ENCODE data around the gene GPR141.

GPR141 gene

DNA sequence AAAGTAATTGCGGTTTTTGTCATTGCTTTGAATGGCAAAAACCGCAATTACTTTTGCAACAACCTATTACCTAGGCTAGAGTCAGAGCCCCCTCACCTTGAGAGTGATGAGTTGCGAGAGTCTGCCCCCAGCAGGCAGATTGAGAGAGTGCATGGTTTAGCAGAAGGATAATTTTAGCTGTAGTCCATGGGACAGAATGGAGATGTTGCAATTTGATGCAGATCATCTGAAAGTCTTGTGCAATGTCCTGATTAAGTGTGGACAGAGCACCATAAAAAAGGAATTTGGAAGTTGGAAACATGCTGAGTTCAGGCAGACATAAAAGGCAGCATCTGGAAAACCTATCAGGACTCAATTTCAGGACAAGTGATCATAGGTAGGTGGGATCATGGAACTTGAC is 48.7 kb downstream of the GPR141 start:
- DNase-seq (ENCODE audit: low read depth in 2 of 2), result no peak

- DNase-seq (ENCODE audit: low read depth in 2 of 2), result no peak
Observed at GRCh38 chr7:37732888-37733287, 49.3 kb downstream of the GPR141 start.

- no peak for DNase-seq (ENCODE audit: low read depth in 2 of 2)
Observed at GRCh38 chr7:37735196-37735595, 51.6 kb downstream of the GPR141 start.

DNA sequence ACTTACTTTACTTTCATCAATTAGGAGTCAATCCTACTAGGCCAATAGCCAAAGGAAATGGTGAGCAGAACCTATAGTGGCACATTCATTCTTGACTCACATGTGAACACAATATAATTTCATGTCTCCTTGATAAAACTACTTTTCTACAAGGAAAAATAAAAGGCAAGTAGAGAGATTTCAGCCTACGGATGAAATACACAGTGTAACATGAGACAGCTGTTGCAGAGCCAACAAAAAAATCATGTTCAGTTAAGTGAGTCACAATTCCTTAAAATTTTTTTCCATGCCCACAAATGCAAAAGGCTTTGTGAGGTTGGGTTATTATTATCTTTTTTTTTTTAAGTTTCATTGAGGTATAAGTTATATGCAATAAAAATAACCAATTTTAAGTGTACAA is 54.8 kb downstream of the GPR141 start:
- DNase-seq (ENCODE audit: low read depth in 2 of 2), result no peak

- no peak for DNase-seq (ENCODE audit: low read depth in 2 of 2)
Observed at GRCh38 chr7:37740398-37740797, 56.8 kb downstream of the GPR141 start.

DNA sequence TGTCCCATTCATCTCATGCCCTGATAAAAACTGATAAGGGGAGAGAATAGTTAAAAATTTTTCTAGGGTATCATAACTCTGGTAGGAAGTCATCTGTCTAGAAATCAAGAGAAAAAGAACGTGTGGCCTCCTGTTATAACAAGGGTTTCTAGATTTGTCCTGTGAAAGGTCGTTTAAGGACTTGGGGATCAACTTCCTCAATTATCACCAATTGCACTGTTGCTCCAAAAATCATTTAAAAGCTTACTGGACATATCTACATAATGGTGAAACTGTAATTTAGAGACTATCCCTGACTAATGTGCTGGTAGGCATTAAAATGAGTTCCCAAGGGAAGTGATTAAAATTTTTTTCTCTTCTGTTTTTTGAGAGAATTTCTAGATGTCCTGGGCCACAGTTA is 58.2 kb downstream of the GPR141 start:
- no peak for DNase-seq (ENCODE audit: low read depth in 2 of 2)

DNA sequence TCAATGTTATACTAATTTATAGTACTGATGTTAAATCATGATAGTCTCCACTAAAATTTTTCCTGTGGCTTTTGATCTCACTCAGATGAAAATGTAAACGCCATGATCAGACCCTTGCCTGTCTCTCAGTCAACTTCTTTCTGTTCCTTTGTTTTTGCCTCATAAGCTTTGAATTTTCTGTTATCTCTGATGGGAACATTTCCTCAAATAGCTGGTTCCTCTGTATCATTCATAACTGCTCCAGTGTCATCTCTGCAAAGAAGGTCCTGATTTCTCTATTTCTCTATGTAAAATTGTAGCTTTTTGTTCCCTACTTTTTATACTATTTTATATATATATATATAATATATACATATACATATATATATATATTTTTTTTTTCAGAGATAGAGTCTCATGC is 67.5 kb downstream of the GPR141 start:
- no peak for DNase-seq (ENCODE audit: low read depth in 2 of 2)

GRCh38 chr7:37753398-37754050 is 70.0 kb downstream of the GPR141 start:
- no peak for DNase-seq (ENCODE audit: low read depth in 2 of 2)

DNA sequence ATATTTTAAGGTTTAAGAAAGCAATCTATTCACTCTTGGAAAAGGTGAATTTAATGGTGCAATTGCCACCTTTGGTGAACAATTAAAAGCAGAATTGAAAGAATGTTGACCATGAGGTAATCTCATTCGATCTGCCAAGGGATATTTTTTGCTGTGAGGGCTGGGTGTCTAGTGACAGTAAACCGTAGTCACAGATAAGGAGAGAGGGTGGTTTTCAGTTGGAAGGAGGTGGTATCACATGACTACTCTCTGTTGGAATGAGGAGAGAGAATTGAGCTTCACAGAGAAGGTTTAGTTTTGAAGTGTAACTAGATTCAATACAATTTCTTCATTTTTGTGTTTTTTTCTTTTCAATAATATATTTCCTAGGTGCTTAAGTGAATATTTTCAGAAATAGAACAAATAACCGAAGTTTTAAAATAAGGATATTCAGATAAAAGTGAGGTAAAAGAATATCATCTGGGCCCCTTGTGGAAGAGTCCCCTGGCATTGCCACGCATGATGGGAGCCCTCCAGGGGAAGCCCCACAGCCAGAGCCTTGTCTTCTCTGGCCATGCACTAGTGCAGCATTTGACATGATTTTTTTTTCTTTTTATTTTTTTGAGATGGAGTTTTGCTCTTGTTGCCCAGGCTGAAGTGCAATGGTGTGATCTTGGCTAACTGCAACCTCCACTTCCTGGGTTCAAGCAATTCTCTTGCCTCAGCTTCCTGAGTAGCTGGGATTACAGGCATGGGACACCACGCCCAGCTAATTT is 73.4 kb downstream of the GPR141 start:
- no peak for DNase-seq (ENCODE audit: low read depth in 2 of 2)

- DNase-seq (ENCODE audit: low read depth in 2 of 2), result no peak
Observed at GRCh38 chr7:37757563-37757962, 74.0 kb downstream of the GPR141 start.

DNA sequence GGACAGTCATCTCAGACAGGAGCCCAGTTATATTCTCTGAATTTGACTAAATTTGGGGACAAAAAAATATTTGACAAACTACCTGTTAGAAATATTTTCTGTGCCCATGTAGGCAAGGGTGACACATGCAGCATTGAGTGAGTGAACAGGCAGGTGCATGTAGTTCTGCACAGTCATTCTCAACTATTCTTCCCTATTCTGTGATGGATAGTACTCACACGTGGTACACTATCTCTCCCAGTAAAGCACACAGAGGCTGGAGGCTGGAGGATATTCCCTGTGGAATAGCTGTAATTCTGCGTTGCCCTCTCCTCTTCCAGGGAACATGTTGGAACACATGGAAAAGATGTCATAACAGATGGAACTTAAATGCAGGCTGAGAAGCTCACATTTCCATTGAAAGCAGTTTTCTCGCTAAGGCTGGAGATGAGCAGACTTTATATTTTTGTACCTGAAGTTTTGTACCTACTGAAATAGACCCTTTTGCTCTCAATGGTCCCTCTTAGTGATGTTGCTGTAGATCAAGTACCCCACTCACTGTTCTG is 75.0 kb downstream of the GPR141 start:
- DNase-seq (ENCODE audit: low read depth in 2 of 2), result no peak

DNA sequence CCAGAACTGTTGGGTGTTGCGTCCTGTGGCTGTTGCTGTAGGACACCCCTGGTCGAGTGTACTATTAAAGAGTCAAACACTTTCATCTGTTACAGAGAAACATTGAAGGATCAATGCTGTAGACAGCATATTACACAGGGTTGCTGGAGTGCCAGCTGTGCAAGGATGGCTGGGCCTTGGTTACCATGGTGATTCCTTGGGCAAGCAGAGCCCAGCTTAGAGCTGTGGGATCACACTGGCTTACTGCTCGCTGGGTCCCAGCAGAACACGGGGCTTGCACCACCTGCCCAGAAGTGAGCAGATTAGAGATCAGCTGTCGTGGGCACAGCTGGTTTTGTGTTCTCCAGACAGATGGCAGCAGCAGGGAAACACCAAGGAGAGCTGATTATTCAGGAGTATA is 76.0 kb downstream of the GPR141 start:
- DNase-seq (ENCODE audit: low read depth in 2 of 2), result no peak

DNA sequence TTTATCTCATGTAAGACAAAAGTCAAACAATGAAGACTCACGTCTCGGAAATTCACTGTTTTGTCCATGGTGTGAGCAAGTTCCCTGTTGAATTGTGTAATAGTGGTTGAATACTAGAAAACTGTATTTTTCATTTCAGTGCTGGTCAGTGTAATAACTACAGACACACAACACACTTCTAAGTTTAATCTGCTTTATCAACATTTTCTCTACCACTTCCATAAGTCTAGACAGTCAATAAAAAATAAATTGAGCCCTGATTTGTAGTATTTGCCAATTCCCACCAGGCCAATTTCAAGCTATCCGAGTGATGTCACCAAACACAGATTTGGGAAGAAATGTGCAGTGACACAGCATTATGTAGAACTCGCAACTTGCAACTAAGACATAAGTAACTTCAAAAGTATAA is 81.9 kb downstream of the GPR141 start:
- no peak for DNase-seq (ENCODE audit: low read depth in 2 of 2)

DNA sequence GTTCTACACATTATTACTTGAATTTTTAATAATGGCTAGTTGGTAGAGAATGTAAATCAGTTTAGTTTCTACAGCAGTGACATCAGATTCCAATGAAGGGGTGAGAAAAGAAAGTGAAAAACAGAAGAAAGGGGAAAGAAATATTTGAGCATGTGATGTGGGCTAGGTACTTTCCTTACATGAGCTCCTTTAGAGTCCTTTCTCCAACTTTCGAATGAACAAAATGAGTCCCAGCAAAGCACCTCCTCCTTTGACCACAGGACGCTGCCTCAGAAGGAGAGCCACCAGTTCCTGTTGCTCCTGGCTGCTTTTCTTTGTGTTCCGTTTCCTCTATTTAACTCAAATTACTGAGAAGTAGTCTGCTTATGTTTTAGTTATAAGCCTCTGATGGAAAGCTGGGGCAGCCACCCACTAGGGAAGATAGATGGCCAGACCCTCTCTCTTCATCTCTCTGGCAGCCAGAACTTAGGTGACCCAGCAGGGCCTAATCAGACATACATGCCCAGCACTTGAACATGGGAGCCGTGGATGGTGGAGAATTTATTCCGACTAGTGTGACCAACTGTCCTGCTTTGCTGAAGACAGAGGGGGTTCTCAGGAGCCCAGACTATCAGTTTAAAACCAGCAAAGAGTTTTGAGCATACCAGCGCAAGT is 82.4 kb downstream of the GPR141 start:
- DNase-seq (ENCODE audit: low read depth in 2 of 2), result no peak

- DNase-seq (ENCODE audit: low read depth in 2 of 2), result no peak
Observed at GRCh38 chr7:37768611-37769010, 85.0 kb downstream of the GPR141 start.

- DNase-seq (ENCODE audit: low read depth in 2 of 2), result no peak
Observed at GRCh38 chr7:37769291-37769690, 85.7 kb downstream of the GPR141 start.

DNA sequence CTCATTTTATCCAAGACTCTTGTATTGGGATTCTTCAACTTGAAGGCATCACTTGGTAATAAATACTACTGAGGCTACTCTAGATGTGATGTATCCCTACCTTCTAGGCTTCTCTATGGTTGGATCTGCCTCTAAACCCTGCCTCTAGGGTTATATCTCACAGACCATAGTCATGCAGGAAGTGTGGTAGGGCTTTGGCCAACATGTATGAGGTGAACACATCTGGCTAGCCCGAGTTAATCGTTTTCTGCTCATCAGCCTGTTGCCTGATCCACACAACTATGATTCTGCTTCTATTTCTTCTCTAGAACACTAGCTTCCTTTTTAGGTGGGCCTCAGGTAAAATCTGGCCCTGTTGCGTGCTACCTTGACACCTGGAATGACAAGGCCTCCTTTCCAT is 86.2 kb downstream of the GPR141 start:
- no peak for DNase-seq (ENCODE audit: low read depth in 2 of 2)

- no peak for DNase-seq (ENCODE audit: low read depth in 2 of 2)
Observed at GRCh38 chr7:37770838-37771237, 87.3 kb downstream of the GPR141 start.

- no peak for DNase-seq (ENCODE audit: low read depth in 2 of 2)
Observed at GRCh38 chr7:37771342-37771741, 87.8 kb downstream of the GPR141 start.

GRCh38 chr7:37771801-37772200 is 88.2 kb downstream of the GPR141 start:
- DNase-seq (ENCODE audit: low read depth in 2 of 2), result no peak

DNA sequence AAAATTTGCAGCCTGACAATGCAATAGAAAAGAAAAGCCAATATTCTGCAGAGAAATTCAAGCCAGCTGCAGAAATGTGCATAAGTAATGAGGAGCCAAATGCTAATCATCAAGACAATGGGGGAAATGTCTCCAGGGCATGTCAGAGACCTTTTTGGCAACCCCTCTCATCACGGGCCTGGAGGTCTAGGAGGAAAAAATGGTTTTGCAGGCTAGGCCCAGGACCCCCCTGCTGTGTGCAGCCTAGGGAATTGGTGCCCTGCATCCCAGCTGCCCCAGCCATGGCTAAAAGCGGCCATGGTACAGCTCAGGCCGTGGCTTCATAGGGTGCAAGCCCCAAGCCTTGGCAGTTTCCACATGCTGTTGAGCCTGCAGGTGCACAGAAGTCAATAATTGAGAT is 92.4 kb downstream of the GPR141 start:
- no peak for DNase-seq (ENCODE audit: low read depth in 2 of 2)

DNA sequence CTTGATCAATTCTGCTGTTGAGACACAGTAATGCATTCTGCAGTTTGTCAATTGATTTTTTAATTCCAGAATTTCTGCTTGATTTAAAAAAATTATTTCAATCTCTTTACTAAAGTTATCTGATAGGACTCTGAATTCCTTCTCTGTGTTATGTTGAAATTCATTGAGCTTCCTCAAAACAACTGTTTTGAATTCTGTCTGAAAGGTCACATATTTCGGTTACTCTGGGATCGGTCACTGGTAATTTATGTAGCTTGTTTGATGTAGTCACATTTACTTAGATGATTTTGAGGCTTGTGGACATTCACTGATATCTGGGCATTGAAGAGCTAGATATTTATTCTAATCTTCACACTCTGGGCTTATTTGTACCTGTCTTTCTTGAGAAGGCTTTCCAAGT is 97.6 kb downstream of the GPR141 start:
- DNase-seq (ENCODE audit: low read depth in 2 of 2), result no peak

GRCh38 chr7:37782166-37782565 is 98.6 kb downstream of the GPR141 start:
- DNase-seq (ENCODE audit: low read depth in 2 of 2), result no peak
